ENCODE data around the gene PPFIA1. TPM values are rescaled to one million over a fixed set of nuclear protein-coding genes. Genes with fewer than 3 reads are reported as not detected.

PPFIA1 gene
- total RNA-seq, 1 experiment from 2014 or later = 19.8 TPM

GRCh38 chr11:70432580-70432979 lies 162.1 kb downstream of the PPFIA1 start:
- Histone ChIP-seq H3K9me3 (no peaks in the 10 kb centered on the region), H3K27me3 (no peaks in the 10 kb centered on the region), H3K36me3 (peaks cover 84% of the 10 kb centered on the region), H3K4me3 (no peak overlapping the region)
- DNase-seq = no peak

GRCh38 chr11:70433038-70433437 lies 162.5 kb downstream of the PPFIA1 start:
- H3K36me3 ChIP-seq = peaks cover 83% of the 10 kb centered on the region
- no peak for DNase-seq
- H3K9me3 ChIP-seq = no peaks in the 10 kb centered on the region
- no peak overlapping the region for H3K4me3 ChIP-seq
- H3K27me3 ChIP-seq = no peaks in the 10 kb centered on the region

- peaks cover 81% of the 10 kb centered on the region for H3K36me3 ChIP-seq
- H3K27me3 ChIP-seq = no peaks in the 10 kb centered on the region
- H3K4me3 ChIP-seq = no peak overlapping the region
- no peaks in the 10 kb centered on the region for H3K9me3 ChIP-seq
- no peak for DNase-seq
Observed at GRCh38 chr11:70433526-70433925, 163.0 kb downstream of the PPFIA1 start.

Other genes with a start within 250 kb of the PPFIA1 start
- 0.12 and 0.99 TPM in 2 replicates for gene ANO1, start 192.4 kb upstream of the PPFIA1 start, total RNA-seq (2014; rRNA removed; shearing (Covaris generic); ENCODE audit: low replicate concordance)
- gene FADD, start 67.4 kb upstream of the PPFIA1 start, total RNA-seq (2014; rRNA removed; shearing (Covaris generic); ENCODE audit: low replicate concordance) = 37.8 and 91.0 TPM in 2 replicates
- gene CTTN, start 127.8 kb downstream of the PPFIA1 start, total RNA-seq (2014; rRNA removed; shearing (Covaris generic); ENCODE audit: low replicate concordance) = 153 and 159 TPM in 2 replicates

All from MG63 (cell line).